Measurements from ENCODE around the gene ACOT8. TPM values are rescaled to one million over a fixed set of nuclear protein-coding genes. Genes with fewer than 3 reads are reported as not detected.
"Not testable (repeated sequence)": the region's sequence is repeated elsewhere in the genome, so short reads cannot be mapped to it uniquely, and the experiment has no call there.

The ACOT8 gene
- total RNA-seq, 1 donor from 2014 or later, result 13.4 TPM

GRCh38 chr20:45902199-45902701 lies 45.1 kb upstream of the ACOT8 start:
- Mint-ChIP-seq H3K36me3 (peaks cover 18% of the 10 kb centered on the region), H3K27ac (no peak overlapping the region), H3K4me1 (no peaks in the 10 kb centered on the region), H3K4me3 (no peak overlapping the region), H3K27me3 (ENCODE audit: insufficient read depth, low read depth) (peaks cover 5% of the 10 kb centered on the region), H3K9me3 (no peaks in the 10 kb centered on the region)
- Histone ChIP-seq H3K9me3 (ENCODE audit: low read depth) (no peaks in the 10 kb centered on the region), H3K9ac (no peak overlapping the region), H3K36me3 (no peaks in the 10 kb centered on the region), H3K4me1 (no peaks in the 10 kb centered on the region), H4K20me1 (ENCODE audit: low read depth) (no peaks in the 10 kb centered on the region), H3K27ac (no peak overlapping the region), H2AFZ (replicated peaks) (no peak overlapping the region), H3K4me2 (no peak overlapping the region), H3K27me3 (no peaks in the 10 kb centered on the region), H3F3A (ENCODE audit: low read depth) (no peaks in the 10 kb centered on the region), H3K4me3 (no peak overlapping the region), H3K79me2 (ENCODE audit: low read depth) (no peaks in the 10 kb centered on the region)
- no peak for DNase-seq (ENCODE audit: low spot score)
- TF ChIP-seq EZH2 (IDR thresholded peaks at IDR 0.05), result no peak
- TF ChIP-seq CTCF (IDR thresholded peaks at IDR 0.05), result no peak
- no peak for TF ChIP-seq EZH2phosphoT487 (IDR thresholded peaks at IDR 0.05)

- H3K27ac ChIP-seq; H3K4me2 ChIP-seq; H3K4me3 Mint-ChIP-seq; H4K20me1 ChIP-seq (ENCODE audit: low read depth); H3K9me3 ChIP-seq (ENCODE audit: low read depth); H3K4me1 Mint-ChIP-seq; H3K27ac Mint-ChIP-seq; H3K4me1 ChIP-seq; H3K9ac ChIP-seq; H3K27me3 ChIP-seq; H3F3A ChIP-seq (ENCODE audit: low read depth); H3K36me3 ChIP-seq; H2AFZ ChIP-seq (replicated peaks); H3K9me3 Mint-ChIP-seq; H3K4me3 ChIP-seq; H3K79me2 ChIP-seq (ENCODE audit: low read depth); DNase-seq (ENCODE audit: low spot score); H3K27me3 Mint-ChIP-seq (ENCODE audit: insufficient read depth, low read depth): not testable (repeated sequence)
- H3K36me3 Mint-ChIP-seq, result peaks cover 18% of the 10 kb centered on the region
Observed at GRCh38 chr20:45901332-45901731, 44.1 kb upstream of the ACOT8 start.

GRCh38 chr20:45899046-45899835 lies 42.0 kb upstream of the ACOT8 start:
- Mint-ChIP-seq H3K9me3 (no peaks in the 10 kb centered on the region), H3K4me3 (no peak overlapping the region), H3K4me1 (peaks cover 3% of the 10 kb centered on the region), H3K27me3 (ENCODE audit: insufficient read depth, low read depth) (peaks cover 8% of the 10 kb centered on the region), H3K27ac (no peak overlapping the region), H3K36me3 (peaks cover 14% of the 10 kb centered on the region)
- H4K20me1 ChIP-seq (ENCODE audit: low read depth), result no peaks in the 10 kb centered on the region
- DNase-seq (ENCODE audit: low spot score), result no peak
- H3K4me3 ChIP-seq, result no peak overlapping the region
- TF ChIP-seq CTCF (IDR thresholded peaks at IDR 0.05) (no peak), EZH2 (IDR thresholded peaks at IDR 0.05) (no peak), EZH2phosphoT487 (IDR thresholded peaks at IDR 0.05) (no peak)
- no peaks in the 10 kb centered on the region for H3F3A ChIP-seq (ENCODE audit: low read depth)
- H3K27me3 ChIP-seq, result no peaks in the 10 kb centered on the region
- no peaks in the 10 kb centered on the region for H3K4me1 ChIP-seq
- H3K27ac ChIP-seq, result no peak overlapping the region
- H2AFZ ChIP-seq (replicated peaks), result no peak overlapping the region
- no peaks in the 10 kb centered on the region for H3K79me2 ChIP-seq (ENCODE audit: low read depth)
- H3K4me2 ChIP-seq, result no peak overlapping the region
- no peaks in the 10 kb centered on the region for H3K36me3 ChIP-seq
- H3K9ac ChIP-seq, result no peak overlapping the region
- H3K9me3 ChIP-seq (ENCODE audit: low read depth), result no peaks in the 10 kb centered on the region

- DNase-seq (ENCODE audit: low spot score), result no peak
- Histone ChIP-seq H4K20me1 (ENCODE audit: low read depth) (no peaks in the 10 kb centered on the region), H3K9me3 (ENCODE audit: low read depth) (no peaks in the 10 kb centered on the region), H3K9ac (no peak overlapping the region), H3K4me1 (no peaks in the 10 kb centered on the region), H3K27me3 (no peaks in the 10 kb centered on the region), H3K27ac (no peak overlapping the region), H3K36me3 (no peaks in the 10 kb centered on the region), H2AFZ (replicated peaks) (no peak overlapping the region), H3K4me3 (no peak overlapping the region), H3K79me2 (ENCODE audit: low read depth) (no peaks in the 10 kb centered on the region), H3K4me2 (no peak overlapping the region), H3F3A (ENCODE audit: low read depth) (no peaks in the 10 kb centered on the region)
- Mint-ChIP-seq H3K27me3 (ENCODE audit: insufficient read depth, low read depth) (peaks cover 10% of the 10 kb centered on the region), H3K4me3 (no peak overlapping the region), H3K27ac (no peak overlapping the region), H3K9me3 (no peaks in the 10 kb centered on the region), H3K36me3 (peaks cover 15% of the 10 kb centered on the region), H3K4me1 (peaks cover 11% of the 10 kb centered on the region)
- TF ChIP-seq EZH2phosphoT487 (IDR thresholded peaks at IDR 0.05) (no peak), CTCF (IDR thresholded peaks at IDR 0.05) (no peak), EZH2 (IDR thresholded peaks at IDR 0.05) (no peak)
Observed at GRCh38 chr20:45898285-45898684, 41.1 kb upstream of the ACOT8 start.

All from neural progenitor cell (in vitro differentiated cells).